ENCODE data around the gene NAE1. TPM values are rescaled to one million over a fixed set of nuclear protein-coding genes. Genes with fewer than 3 reads are reported as not detected.

Gene NAE1
- total RNA-seq, 1 donor from 2014 or later = 51.1 TPM

GRCh38 chr16:66849549-66849948, 18.8 kb upstream of the NAE1 start:
- DNase-seq = no peak

GRCh38 chr16:66849021-66849420, 18.2 kb upstream of the NAE1 start:
- no peak for DNase-seq

GRCh38 chr16:66848172-66848571, 17.4 kb upstream of the NAE1 start:
- no peak for DNase-seq

GRCh38 chr16:66847533-66848067, 16.8 kb upstream of the NAE1 start:
- DNase-seq = no peak

- no peak for DNase-seq
Measured at GRCh38 chr16:66846831-66847230, 16.1 kb upstream of the NAE1 start.

GRCh38 chr16:66846266-66846665, 15.5 kb upstream of the NAE1 start:
- no peak for DNase-seq

GRCh38 chr16:66845791-66846221, 15.0 kb upstream of the NAE1 start:
- peak; percentile 24 for DNase-seq

GRCh38 chr16:66845080-66845410, 14.3 kb upstream of the NAE1 start:
- no peak for DNase-seq

- DNase-seq = no peak
Measured at GRCh38 chr16:66844342-66845079, 13.7 kb upstream of the NAE1 start, which contains the start of gene CA7. TSS of gene CA7 (plus strand) at chr16:66844414. CDS start at chr16:66844488, 74 bp downstream.

- no peak for DNase-seq
Measured at GRCh38 chr16:66844009-66844341, 13.2 kb upstream of the NAE1 start.

- DNase-seq = no peak
Measured at GRCh38 chr16:66843191-66843590, 12.4 kb upstream of the NAE1 start.

GRCh38 chr16:66842765-66843164, 12.0 kb upstream of the NAE1 start:
- DNase-seq = no peak

- no peak for DNase-seq
Measured at GRCh38 chr16:66841366-66841765, 10.6 kb upstream of the NAE1 start.

GRCh38 chr16:66840883-66841282, 10.1 kb upstream of the NAE1 start:
- no peak for DNase-seq

- no peak for DNase-seq
Measured at GRCh38 chr16:66834746-66835145, 4.0 kb upstream of the NAE1 start.

- no peak for DNase-seq
Measured at GRCh38 chr16:66832661-66833305, 2.0 kb upstream of the NAE1 start.

GRCh38 chr16:66832190-66832589, 1.4 kb upstream of the NAE1 start:
- no peak for DNase-seq

GRCh38 chr16:66824006-66824405, 6.8 kb downstream of the NAE1 start:
- DNase-seq = no peak

GRCh38 chr16:66814734-66815133, 16.0 kb downstream of the NAE1 start:
- no peak for DNase-seq

- DNase-seq = no peak
Measured at GRCh38 chr16:66811043-66811442, 19.7 kb downstream of the NAE1 start.

- no peak for DNase-seq
Measured at GRCh38 chr16:66810391-66810790, 20.4 kb downstream of the NAE1 start.

GRCh38 chr16:66809765-66810164, 21.0 kb downstream of the NAE1 start:
- DNase-seq = no peak

GRCh38 chr16:66802159-66802558, 28.6 kb downstream of the NAE1 start:
- no peak for DNase-seq

Measured in tongue (tissue), 2 donors.